Measurements from ENCODE around the gene AP1G2. TPM values are rescaled to one million over a fixed set of nuclear protein-coding genes. Genes with fewer than 3 reads are reported as not detected.

Gene AP1G2
- total RNA-seq, 4 donors from 2014 or later = 15.9 to 30.2 (median 20.0) TPM

DNA sequence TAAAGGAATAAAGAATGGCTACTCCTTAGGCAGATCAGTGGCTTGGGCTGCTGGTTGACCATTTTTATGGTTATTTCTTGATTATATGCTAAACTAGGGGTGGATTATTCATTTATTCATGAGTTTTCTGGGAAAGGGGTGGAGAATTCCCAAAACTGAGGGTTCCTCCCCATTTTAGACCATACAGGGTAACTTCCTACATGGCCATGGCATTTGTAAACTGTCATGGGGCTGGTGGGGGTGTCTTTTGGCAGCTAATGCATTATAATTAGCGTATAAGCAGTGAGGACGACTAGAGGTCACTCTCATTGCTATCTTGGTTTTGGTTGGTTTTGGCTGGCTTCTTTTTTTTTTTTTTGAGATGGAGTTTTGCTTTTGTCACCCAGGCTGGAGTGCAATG lies 36.6 kb upstream of the AP1G2 start:
- Histone ChIP-seq H3K4me1 (no peaks in the 10 kb centered on the region), H3K27me3 (no peaks in the 10 kb centered on the region), H3K36me3 (no peaks in the 10 kb centered on the region), H3K27ac (replicated peaks in 1 of 4) (no peak overlapping the region), H3K4me3 (no peak overlapping the region), H3K9me3 (no peaks in the 10 kb centered on the region)
- intact Hi-C loops (cut with DNase I) = no loop called here
- DNase-seq (ENCODE audit: extremely low spot score) = no peak
- TF ChIP-seq EP300 (IDR thresholded peaks at IDR 0.05) (no peak), POLR2AphosphoS5 (IDR thresholded peaks at IDR 0.05) (no peak), POLR2A (IDR thresholded peaks at IDR 0.05; ENCODE audit: low read depth) (no peak)
- TF ChIP-seq, protein P1, sequence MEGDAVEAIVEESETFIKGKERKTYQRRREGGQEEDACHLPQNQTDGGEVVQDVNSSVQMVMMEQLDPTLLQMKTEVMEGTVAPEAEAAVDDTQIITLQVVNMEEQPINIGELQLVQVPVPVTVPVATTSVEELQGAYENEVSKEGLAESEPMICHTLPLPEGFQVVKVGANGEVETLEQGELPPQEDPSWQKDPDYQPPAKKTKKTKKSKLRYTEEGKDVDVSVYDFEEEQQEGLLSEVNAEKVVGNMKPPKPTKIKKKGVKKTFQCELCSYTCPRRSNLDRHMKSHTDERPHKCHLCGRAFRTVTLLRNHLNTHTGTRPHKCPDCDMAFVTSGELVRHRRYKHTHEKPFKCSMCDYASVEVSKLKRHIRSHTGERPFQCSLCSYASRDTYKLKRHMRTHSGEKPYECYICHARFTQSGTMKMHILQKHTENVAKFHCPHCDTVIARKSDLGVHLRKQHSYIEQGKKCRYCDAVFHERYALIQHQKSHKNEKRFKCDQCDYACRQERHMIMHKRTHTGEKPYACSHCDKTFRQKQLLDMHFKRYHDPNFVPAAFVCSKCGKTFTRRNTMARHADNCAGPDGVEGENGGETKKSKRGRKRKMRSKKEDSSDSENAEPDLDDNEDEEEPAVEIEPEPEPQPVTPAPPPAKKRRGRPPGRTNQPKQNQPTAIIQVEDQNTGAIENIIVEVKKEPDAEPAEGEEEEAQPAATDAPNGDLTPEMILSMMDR (IDR thresholded peaks at IDR 0.05) = no peak
- 91% methylated on average over 2 of the region's 2 CpGs for WGBS

DNA sequence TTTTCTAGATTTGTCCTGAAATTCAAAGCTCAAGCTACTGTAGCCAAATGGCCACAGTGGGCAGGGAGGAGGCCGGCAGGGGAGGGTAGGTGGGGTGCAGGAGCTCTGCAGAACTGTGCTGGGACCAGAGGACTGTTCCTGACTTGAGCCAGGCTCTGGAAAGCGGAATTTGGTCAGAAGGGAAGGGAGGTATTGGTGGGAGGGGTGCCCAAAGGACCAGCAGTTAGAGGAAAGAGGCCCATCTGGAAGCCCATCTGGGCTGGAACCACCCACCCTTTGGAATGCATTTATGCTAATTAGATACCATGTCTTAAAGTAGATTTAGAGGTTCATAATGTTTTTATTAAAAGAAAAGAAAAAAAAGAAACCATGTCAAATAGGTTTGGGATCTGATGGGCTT lies 35.5 kb upstream of the AP1G2 start:
- H3K27me3 ChIP-seq = no peaks in the 10 kb centered on the region
- no peaks in the 10 kb centered on the region for H3K9me3 ChIP-seq
- 77% methylated on average over 2 of the region's 2 CpGs for WGBS
- no peaks in the 10 kb centered on the region for H3K4me1 ChIP-seq
- no peak for DNase-seq (ENCODE audit: extremely low spot score)
- no peaks in the 10 kb centered on the region for H3K36me3 ChIP-seq
- no peak overlapping the region for H3K4me3 ChIP-seq
- no peak overlapping the region for H3K27ac ChIP-seq (replicated peaks in 1 of 4)
- intact Hi-C loops (cut with DNase I) = no loop called here
- no peak for TF ChIP-seq POLR2A (IDR thresholded peaks at IDR 0.05; ENCODE audit: low read depth)
- TF ChIP-seq, protein P1 (IDR thresholded peaks at IDR 0.05) = no peak
- TF ChIP-seq POLR2AphosphoS5 (IDR thresholded peaks at IDR 0.05) = no peak
- TF ChIP-seq EP300 (IDR thresholded peaks at IDR 0.05) = no peak

DNA sequence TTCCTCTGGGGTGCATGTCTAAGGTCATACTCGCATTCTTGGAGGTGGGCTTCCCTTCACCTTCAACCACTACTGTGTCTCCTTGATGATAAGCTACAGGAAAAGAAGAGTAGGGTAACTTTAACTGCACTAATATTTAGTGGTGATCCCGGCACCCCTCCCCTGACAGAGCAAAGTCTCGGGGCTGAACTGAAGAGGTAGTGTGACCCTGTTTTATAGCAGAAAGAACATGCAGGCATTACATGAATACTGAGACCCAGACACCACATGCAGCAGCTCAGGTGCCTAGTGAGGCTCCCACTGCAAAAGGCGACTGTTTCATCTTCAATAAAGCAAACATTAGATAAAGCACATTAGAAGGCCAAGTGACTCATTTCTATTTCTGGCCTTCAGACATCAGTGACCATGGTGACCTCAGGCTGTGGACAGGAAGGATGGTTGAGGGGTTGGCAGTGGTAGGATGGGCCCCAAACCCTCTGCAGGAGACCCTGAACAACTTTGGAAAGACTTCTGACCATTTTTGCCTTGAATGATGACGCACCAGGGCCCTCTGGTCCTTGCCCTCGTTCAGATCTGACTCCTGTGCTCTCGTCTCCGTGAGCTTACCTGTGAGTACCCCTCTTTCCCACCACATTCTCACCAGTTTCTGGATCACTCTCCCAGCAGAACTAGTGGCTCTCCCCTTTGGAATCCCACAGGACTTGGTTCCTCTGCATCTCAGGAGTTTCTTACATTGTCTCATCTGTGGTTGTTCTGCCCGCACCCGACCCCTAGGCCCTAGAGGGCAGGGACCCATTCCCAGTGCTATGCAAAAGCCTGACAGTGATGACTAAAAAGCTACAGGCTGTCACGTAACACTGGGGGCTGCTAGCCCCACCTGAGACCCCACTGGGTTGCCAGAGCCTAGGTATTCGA lies 34.8 kb upstream of the AP1G2 start:
- Histone ChIP-seq H3K27me3 (no peaks in the 10 kb centered on the region), H3K9me3 (no peaks in the 10 kb centered on the region), H3K4me3 (no peak overlapping the region), H3K27ac (replicated peaks in 1 of 4) (no peak overlapping the region), H3K4me1 (no peaks in the 10 kb centered on the region), H3K36me3 (no peaks in the 10 kb centered on the region)
- intact Hi-C loops (cut with DNase I) = no loop called here
- DNase-seq (ENCODE audit: extremely low spot score) = no peak
- no peak for TF ChIP-seq POLR2A (IDR thresholded peaks at IDR 0.05; ENCODE audit: low read depth)
- 90% methylated on average over 12 of the region's 12 CpGs for WGBS

DNA sequence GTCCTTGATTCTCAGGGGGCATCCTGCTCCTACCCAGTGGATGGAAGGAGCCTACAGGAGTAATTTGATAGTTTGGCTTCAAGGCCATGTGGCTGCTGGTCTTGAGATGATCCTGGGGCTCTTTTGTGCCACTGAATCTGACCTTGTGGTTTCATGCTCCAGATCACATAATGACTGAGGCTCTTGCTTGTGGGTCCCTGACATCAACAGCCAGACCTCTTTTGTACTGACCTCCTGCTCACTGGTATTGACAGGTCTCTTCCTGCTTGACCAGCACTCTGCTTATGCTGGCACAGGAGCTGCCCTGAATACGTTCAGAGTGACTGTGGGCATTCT lies 34.2 kb upstream of the AP1G2 start:
- Histone ChIP-seq H3K36me3 (no peaks in the 10 kb centered on the region), H3K27me3 (no peaks in the 10 kb centered on the region), H3K9me3 (no peaks in the 10 kb centered on the region), H3K4me3 (no peak overlapping the region), H3K27ac (replicated peaks in 1 of 4) (no peak overlapping the region), H3K4me1 (no peaks in the 10 kb centered on the region)
- WGBS = 57% methylated on average over 1 of the region's 1 CpG
- DNase-seq (ENCODE audit: extremely low spot score) = no peak
- intact Hi-C loops (cut with DNase I) = no loop called here
- no peak for TF ChIP-seq POLR2AphosphoS5 (IDR thresholded peaks at IDR 0.05)
- TF ChIP-seq, protein P1 (IDR thresholded peaks at IDR 0.05) = no peak
- no peak for TF ChIP-seq POLR2A (IDR thresholded peaks at IDR 0.05; ENCODE audit: low read depth)
- no peak for TF ChIP-seq EP300 (IDR thresholded peaks at IDR 0.05)

GRCh38 chr14:23601424-23601823 lies 33.8 kb upstream of the AP1G2 start:
- TF ChIP-seq POLR2A (IDR thresholded peaks at IDR 0.05; ENCODE audit: low read depth) (no peak), EP300 (IDR thresholded peaks at IDR 0.05) (no peak), POLR2AphosphoS5 (IDR thresholded peaks at IDR 0.05) (no peak)
- TF ChIP-seq, protein P1 (IDR thresholded peaks at IDR 0.05) = no peak
- Histone ChIP-seq H3K36me3 (no peaks in the 10 kb centered on the region), H3K4me3 (no peak overlapping the region), H3K9me3 (no peaks in the 10 kb centered on the region), H3K4me1 (no peaks in the 10 kb centered on the region), H3K27me3 (no peaks in the 10 kb centered on the region), H3K27ac (replicated peaks in 1 of 4) (no peak overlapping the region)
- DNase-seq (ENCODE audit: extremely low spot score) = no peak
- intact Hi-C loops (cut with DNase I) = no loop called here

Data from esophagus muscularis mucosa (tissue), 4 donors.